ENCODE measurements around the gene ITGB4. TPM values are rescaled to one million over a fixed set of nuclear protein-coding genes. Genes with fewer than 3 reads are reported as not detected.

The ITGB4 gene
- total and polyA plus RNA-seq, 9 of the 15 experiments (the other 6 are each of a cell fraction or from before 2014, with no cell fraction given): 0.05 to 2.8 (median 0.76) TPM; not detected in 3

- TF ChIP-seq, protein P1, sequence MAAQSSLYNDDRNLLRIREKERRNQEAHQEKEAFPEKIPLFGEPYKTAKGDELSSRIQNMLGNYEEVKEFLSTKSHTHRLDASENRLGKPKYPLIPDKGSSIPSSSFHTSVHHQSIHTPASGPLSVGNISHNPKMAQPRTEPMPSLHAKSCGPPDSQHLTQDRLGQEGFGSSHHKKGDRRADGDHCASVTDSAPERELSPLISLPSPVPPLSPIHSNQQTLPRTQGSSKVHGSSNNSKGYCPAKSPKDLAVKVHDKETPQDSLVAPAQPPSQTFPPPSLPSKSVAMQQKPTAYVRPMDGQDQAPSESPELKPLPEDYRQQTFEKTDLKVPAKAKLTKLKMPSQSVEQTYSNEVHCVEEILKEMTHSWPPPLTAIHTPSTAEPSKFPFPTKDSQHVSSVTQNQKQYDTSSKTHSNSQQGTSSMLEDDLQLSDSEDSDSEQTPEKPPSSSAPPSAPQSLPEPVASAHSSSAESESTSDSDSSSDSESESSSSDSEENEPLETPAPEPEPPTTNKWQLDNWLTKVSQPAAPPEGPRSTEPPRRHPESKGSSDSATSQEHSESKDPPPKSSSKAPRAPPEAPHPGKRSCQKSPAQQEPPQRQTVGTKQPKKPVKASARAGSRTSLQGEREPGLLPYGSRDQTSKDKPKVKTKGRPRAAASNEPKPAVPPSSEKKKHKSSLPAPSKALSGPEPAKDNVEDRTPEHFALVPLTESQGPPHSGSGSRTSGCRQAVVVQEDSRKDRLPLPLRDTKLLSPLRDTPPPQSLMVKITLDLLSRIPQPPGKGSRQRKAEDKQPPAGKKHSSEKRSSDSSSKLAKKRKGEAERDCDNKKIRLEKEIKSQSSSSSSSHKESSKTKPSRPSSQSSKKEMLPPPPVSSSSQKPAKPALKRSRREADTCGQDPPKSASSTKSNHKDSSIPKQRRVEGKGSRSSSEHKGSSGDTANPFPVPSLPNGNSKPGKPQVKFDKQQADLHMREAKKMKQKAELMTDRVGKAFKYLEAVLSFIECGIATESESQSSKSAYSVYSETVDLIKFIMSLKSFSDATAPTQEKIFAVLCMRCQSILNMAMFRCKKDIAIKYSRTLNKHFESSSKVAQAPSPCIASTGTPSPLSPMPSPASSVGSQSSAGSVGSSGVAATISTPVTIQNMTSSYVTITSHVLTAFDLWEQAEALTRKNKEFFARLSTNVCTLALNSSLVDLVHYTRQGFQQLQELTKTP (IDR thresholded peaks at IDR 0.05; ENCODE audit: low read depth in 1 of 2, partially characterized antibody in 2 of 2): no peak
- TF ChIP-seq HNRNPL (IDR thresholded peaks at IDR 0.05; ENCODE audit: low read depth, low read length) (no peak), KDM2B (CRISPR knock-in tag; IDR thresholded peaks at IDR 0.05) (0 out of 2 replicates have a peak, but pooled peaks have one; percentile 47), GTF2F1 (IDR thresholded peaks at IDR 0.05; ENCODE audit: low read depth, low read length) (no peak), BHLHE40 (IDR thresholded peaks at IDR 0.05; ENCODE audit: low read length) (no peak), ZNF253 (CRISPR knock-in tag; conservative IDR thresholded peaks at IDR 0.05) (no peak), ETV6 (IDR thresholded peaks at IDR 0.05; ENCODE audit: borderline replicate concordance in 1 of 2, low read depth in 2 of 2, low read length in 1 of 2) (no peak), ETV6 (CRISPR knock-in tag; IDR thresholded peaks at IDR 0.05; ENCODE audit: borderline replicate concordance) (no peak), KAT2B (IDR thresholded peaks at IDR 0.05; ENCODE audit: low read depth, low read length) (no peak), ZFP30 (CRISPR knock-in tag; IDR thresholded peaks at IDR 0.05; ENCODE audit: borderline replicate concordance) (no peak), ZC3H4 (CRISPR knock-in tag; IDR thresholded peaks at IDR 0.05; ENCODE audit: borderline replicate concordance) (no peak), PHF21A (IDR thresholded peaks at IDR 0.05; ENCODE audit: borderline replicate concordance, low read depth) (no peak), CCAR2 (IDR thresholded peaks at IDR 0.05; ENCODE audit: low read depth, low read length) (no peak), HSF4 (CRISPR knock-in tag; IDR thresholded peaks at IDR 0.05; ENCODE audit: borderline replicate concordance) (no peak), GABPB2 (CRISPR knock-in tag; conservative IDR thresholded peaks at IDR 0.05) (no peak), BMI1 (IDR thresholded peaks at IDR 0.05; ENCODE audit: low read length) (no peak), NR3C1 (CRISPR knock-in tag; IDR thresholded peaks at IDR 0.05) (no peak), NFIC (IDR thresholded peaks at IDR 0.05) (peak; percentile 16; the same call in 1 of the 2 replicates), ZNF354B (CRISPR knock-in tag; IDR thresholded peaks at IDR 0.05) (no peak)
- TF ChIP-seq, protein P2, sequence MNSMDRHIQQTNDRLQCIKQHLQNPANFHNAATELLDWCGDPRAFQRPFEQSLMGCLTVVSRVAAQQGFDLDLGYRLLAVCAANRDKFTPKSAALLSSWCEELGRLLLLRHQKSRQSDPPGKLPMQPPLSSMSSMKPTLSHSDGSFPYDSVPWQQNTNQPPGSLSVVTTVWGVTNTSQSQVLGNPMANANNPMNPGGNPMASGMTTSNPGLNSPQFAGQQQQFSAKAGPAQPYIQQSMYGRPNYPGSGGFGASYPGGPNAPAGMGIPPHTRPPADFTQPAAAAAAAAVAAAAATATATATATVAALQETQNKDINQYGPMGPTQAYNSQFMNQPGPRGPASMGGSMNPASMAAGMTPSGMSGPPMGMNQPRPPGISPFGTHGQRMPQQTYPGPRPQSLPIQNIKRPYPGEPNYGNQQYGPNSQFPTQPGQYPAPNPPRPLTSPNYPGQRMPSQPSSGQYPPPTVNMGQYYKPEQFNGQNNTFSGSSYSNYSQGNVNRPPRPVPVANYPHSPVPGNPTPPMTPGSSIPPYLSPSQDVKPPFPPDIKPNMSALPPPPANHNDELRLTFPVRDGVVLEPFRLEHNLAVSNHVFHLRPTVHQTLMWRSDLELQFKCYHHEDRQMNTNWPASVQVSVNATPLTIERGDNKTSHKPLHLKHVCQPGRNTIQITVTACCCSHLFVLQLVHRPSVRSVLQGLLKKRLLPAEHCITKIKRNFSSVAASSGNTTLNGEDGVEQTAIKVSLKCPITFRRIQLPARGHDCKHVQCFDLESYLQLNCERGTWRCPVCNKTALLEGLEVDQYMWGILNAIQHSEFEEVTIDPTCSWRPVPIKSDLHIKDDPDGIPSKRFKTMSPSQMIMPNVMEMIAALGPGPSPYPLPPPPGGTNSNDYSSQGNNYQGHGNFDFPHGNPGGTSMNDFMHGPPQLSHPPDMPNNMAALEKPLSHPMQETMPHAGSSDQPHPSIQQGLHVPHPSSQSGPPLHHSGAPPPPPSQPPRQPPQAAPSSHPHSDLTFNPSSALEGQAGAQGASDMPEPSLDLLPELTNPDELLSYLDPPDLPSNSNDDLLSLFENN (IDR thresholded peaks at IDR 0.05; ENCODE audit: low read depth in 2 of 2, low read length in 2 of 2): no peak
- TF ChIP-seq, protein P3, sequence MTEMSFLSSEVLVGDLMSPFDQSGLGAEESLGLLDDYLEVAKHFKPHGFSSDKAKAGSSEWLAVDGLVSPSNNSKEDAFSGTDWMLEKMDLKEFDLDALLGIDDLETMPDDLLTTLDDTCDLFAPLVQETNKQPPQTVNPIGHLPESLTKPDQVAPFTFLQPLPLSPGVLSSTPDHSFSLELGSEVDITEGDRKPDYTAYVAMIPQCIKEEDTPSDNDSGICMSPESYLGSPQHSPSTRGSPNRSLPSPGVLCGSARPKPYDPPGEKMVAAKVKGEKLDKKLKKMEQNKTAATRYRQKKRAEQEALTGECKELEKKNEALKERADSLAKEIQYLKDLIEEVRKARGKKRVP (CRISPR knock-in tag; IDR thresholded peaks at IDR 0.05): no peak
These were observed 43.6 kb downstream of the ITGB4 start, which contains the start of gene GALK1 (continued) for GRCh38 chr17:75764711-75765421.

All from K562 (cell line).